ENCODE results near the gene ZNF778.
A peak's percentile ranks its signal among the peaks of the same experiment; 100 is the strongest.

ZNF778 gene

DNA sequence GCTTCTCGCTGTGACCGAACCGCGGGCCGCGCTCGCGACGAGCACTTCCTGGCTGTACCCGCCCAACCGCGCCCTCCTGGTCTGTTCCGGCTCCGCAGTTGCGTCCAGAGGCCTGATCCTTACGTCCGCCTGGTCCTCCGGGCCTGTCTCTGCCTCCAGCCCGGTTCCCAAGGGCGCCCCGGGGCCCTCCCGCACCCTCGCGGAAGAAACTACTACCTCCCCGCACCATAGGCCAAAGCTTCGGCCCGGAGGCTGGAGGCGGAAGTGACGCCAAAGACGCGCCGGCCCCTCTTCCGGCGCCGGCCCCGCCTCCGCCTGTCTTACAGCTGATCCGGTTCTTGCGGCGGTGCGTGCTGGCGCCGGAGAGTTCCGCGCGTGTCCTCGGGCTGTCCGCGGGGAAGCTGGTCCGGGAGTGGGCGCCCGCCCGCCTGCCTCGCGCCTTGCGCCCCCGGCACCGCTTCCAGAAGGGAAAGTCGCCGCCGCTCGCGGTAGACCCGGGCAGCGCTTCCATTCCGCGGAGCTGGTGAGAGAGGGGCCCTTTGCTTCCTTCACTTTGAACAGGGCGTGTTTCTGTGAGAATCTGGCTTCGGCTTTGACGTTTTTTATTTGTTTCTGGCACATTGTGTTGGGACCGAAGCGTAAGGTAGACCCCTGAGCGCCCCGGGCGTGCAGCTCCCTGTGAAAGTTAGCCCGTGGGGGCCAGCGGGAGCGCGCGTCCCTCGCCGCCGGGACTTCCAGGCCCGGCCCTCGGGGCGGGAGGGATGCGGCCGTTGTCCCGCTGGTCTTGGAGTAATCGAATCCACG lies at the start of gene ZNF778:
Gene ZNF778, plus strand, starts transcription at position 316 of the 804 bp plus-strand sequence. CDS start 3,425 bp downstream, outside the sequence.
- peak; percentile 26 for DNase-seq

- no peak for DNase-seq
These were observed 48.9 kb upstream of the ZNF778 start for GRCh38 chr16:89168381-89169189.

- no peak for DNase-seq
These were observed 47.7 kb upstream of the ZNF778 start for GRCh38 chr16:89169778-89170177.

GRCh38 chr16:89170346-89171215 lies 46.9 kb upstream of the ZNF778 start:
- no peak for DNase-seq

- peak; percentile 74 for DNase-seq
These were observed 46.0 kb upstream of the ZNF778 start, which contains the start of gene CDH15 for GRCh38 chr16:89171216-89172170. TSS of gene CDH15 (plus strand) at chr16:89171748. CDS start at chr16:89171832, 84 bp downstream.

- no peak for DNase-seq
These were observed 45.4 kb upstream of the ZNF778 start for GRCh38 chr16:89172171-89172527.

DNA sequence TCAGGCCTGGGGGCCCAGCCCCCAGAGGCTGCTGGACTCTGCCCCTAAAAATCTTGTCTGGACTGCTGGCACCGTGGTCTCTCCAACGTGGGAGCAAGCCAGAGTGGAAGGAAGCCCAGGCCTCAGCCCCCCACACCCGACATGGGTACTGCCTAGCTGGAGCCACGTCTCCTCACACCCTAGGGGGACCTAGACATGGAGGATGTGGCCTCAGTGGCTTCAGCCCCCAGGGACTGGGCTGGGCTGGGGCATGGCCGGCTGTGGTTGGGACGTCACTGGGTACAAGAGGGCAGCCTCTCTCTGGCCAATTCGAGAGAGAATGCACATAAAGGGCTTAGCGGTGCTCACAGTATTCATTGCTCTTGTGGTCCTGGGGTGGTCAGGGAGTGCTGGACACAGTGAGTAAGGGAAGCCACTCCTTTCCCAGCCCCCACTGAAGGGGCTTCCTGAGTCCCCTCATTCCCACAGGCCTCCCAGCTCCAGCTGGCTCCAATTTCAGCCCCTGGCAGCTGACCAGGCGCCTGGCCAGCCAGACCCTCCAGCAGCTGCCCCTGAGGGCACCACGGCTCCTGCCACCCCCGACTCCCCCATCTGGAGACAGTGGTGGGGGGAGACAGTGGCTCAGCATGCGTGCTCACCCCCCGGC lies 44.9 kb upstream of the ZNF778 start:
- DNase-seq: no peak

DNA sequence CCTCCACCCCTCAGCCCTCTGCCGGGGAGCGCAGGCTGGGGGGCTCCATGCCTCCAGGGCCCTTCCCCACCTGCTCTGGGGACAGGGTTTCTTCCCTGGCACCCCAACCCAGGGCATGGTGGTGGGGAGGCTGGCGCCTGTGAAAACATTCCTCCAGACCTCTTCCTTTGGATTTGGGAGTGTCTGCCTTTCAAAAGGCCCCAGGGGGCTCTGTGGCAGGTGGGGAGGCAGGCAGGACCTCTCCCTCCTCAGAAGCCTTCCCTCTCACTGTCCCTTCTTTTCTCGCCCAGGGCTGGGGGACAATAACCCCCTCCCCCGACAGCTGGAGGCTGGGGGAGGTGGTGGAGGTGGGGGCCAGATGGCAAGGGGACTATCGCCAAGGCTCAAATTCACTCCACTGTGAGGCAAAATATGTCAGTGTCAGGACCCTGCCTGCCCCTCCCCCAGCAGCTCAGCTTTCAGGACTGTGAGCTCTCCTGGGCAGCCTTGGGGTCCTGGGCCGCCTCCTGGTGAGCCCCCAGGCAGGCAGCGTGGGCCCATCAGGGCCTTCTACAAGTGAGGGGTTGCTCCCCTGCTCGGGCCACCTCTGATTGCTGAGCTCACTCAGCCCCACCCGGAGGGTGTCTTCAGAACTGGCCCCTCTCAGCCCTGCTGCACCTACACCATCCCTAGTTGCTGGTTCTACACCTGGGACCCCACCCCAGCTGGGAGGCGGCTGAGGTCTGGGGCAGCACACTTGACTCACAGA lies 44.2 kb upstream of the ZNF778 start:
- no peak for DNase-seq

DNA sequence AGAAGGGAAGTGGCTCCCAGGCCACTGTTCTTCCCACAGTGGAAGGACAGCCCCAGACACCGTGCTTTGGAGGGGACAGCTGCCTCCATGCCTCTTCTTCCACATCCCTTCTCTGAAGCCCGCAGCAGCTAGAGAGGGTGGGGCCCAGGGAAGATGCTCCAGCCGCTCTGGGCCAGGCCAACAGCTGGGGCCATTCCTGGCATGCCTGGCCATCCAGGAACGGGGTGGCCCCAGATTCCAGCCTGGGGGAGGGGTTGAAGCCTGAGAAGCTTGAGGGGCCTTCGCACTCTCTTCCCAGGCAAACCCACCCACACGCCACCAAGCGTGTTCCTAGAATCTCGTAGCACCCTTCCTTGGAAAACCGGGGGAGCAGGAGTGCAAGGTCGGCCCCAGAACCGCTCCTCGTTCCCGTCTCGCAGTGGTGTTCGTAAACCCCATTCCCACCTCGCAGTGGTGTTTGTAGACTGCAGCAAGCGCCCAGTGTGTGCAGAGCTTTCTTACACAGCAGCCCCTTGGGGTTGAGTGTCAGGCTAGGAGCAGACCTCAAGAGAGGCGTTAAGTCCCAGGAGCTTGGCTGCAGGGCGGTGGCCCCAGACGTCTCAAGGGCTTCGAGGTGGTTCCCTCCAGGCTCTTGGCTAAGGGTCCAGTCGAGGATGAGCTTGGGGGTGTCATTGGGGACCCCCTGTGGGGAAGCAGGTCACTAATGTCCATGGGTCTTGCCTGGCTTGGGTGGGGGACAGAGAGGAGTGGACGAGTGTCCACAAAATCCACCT lies 43.3 kb upstream of the ZNF778 start:
- no peak for DNase-seq

GRCh38 chr16:89174877-89175276 lies 42.6 kb upstream of the ZNF778 start:
- no peak for DNase-seq

DNA sequence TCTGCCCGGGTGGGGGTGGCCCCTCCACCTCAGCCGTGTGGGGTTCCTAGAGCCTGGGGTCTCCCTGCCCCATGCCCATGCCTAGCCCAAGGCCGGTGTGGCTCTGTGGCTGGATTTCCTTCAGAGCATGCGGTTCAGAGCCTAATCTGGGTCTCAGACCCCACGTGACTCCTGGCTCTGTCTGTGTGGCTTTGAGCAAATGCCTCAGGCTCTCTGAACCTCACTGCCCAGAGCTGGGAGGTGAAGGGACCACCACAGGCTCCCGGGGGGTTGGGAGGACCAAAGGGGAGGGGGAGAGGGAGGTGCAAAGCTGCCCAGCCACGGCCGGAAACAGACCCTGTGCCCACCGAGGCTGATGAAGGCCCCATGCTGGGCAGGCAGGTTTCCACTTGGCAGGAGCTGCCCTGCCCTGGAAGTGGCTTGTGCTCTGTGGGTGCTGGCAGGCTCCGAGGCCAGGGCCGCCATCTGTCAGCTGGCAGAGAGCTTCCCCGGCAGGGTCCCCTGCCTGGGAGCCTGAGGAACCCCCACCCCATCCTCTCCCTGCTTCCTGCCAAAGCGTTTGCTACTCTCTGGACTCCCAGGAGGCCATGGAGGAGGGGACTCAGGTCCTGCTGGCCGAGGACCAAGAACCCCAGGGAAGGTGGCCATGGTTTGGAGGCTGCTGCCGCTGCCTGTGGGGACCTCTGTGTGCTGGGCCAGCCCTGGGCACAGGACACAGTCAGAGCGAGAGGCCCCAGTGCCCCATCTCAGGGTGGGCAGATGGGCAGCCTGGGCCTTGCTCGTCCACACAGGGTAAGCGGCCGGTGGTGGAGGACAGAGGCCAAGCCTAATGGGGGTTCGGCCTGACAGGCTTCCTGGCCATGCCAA lies 42.0 kb upstream of the ZNF778 start:
- DNase-seq: peak; percentile 46

GRCh38 chr16:89176147-89176690 lies 41.3 kb upstream of the ZNF778 start:
- no peak for DNase-seq

GRCh38 chr16:89176717-89177116 lies 40.8 kb upstream of the ZNF778 start:
- no peak for DNase-seq

DNA sequence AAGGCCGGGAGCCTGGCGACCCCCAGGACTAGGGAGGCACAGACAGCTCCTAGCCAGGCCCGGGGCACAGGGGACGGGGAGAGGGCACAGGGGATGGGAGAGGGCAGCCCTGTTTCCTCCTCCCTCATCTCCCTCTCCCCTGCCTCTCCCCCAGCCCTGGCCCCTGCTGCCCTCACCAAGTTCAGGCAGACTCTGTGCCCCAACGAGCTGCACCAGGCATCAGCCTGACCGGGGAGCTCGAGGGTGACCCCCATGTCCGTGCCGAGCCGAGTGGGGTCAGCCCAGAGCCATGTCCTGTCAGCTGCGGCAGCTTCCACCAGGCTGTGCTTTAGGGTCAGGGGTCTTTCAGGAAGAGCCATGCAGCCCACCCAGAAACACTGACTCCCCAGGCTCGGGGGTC lies 40.0 kb upstream of the ZNF778 start:
- DNase-seq: no peak

GRCh38 chr16:89178453-89179147 lies 38.9 kb upstream of the ZNF778 start:
- DNase-seq: no peak

- no peak for DNase-seq
These were observed 38.4 kb upstream of the ZNF778 start for GRCh38 chr16:89179148-89179484.

DNA sequence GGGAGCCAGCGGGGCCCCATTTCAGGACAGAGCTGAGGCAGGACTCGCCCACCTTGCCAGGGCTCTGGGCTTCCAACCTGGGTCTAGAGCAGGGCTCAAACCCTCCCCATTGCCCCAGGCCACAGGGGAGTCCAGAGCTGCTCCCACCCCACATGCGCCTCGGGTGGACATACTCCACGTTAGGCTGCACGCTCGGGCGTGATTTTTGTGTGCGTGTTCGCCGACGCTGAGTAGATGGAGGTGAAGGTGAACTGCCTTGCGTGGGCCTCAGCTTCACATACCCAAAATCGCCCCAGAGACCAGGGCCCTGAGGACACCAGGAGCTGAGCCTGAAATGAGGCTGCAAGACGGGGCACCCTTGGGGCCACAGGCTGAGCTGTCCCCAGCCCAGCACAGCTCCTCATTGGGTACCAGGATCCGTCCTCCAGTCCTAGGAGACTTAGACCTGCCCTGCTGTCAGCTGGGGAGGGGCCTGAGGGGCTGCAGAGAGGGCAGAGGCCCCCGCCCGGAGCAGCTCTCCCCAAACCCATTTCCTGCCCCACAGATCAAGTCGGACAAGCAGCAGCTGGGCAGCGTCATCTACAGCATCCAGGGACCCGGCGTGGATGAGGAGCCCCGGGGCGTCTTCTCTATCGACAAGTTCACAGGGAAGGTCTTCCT lies 37.7 kb upstream of the ZNF778 start:
- no peak for DNase-seq

Data from NCI-H1694 (cell line).